Measurements from ENCODE around the gene PARD3.

The PARD3 gene

GRCh38 chr10:34101001-34101400 is 714.1 kb downstream of the PARD3 start:
- H3K4me1 ChIP-seq (ENCODE audit: insufficient read depth, low read length, poor library complexity, severe bottlenecking) = peaks cover 6% of the 10 kb centered on the region
- no peaks in the 10 kb centered on the region for H3K79me2 ChIP-seq (ENCODE audit: insufficient read depth, low read length)
- H3F3A ChIP-seq (ENCODE audit: low read depth) = no peaks in the 10 kb centered on the region
- H3K36me3 ChIP-seq (ENCODE audit: insufficient read depth, low read length) = no peaks in the 10 kb centered on the region
- H3K9me3 ChIP-seq (ENCODE audit: insufficient read depth, low read depth, low read length) = peaks cover 1% of the 10 kb centered on the region
- H2AFZ ChIP-seq (ENCODE audit: low read length) = no peak overlapping the region
- H3K4me3 ChIP-seq (ENCODE audit: low read length, poor library complexity, severe bottlenecking) = no peak overlapping the region
- no peak overlapping the region for H3K9ac ChIP-seq (ENCODE audit: low read depth, low read length, poor library complexity, severe bottlenecking)
- no peaks in the 10 kb centered on the region for H3K9me2 ChIP-seq (replicated peaks; ENCODE audit: low read depth, low read length)
- no peak overlapping the region for H3K4me2 ChIP-seq (ENCODE audit: low read depth, low read length, poor library complexity, severe bottlenecking)
- TF ChIP-seq, protein P1, sequence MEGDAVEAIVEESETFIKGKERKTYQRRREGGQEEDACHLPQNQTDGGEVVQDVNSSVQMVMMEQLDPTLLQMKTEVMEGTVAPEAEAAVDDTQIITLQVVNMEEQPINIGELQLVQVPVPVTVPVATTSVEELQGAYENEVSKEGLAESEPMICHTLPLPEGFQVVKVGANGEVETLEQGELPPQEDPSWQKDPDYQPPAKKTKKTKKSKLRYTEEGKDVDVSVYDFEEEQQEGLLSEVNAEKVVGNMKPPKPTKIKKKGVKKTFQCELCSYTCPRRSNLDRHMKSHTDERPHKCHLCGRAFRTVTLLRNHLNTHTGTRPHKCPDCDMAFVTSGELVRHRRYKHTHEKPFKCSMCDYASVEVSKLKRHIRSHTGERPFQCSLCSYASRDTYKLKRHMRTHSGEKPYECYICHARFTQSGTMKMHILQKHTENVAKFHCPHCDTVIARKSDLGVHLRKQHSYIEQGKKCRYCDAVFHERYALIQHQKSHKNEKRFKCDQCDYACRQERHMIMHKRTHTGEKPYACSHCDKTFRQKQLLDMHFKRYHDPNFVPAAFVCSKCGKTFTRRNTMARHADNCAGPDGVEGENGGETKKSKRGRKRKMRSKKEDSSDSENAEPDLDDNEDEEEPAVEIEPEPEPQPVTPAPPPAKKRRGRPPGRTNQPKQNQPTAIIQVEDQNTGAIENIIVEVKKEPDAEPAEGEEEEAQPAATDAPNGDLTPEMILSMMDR (conservative IDR thresholded peaks at IDR 0.05; ENCODE audit: low read length) = no peak
- no peak for TF ChIP-seq EZH2phosphoT487 (IDR thresholded peaks at IDR 0.05; ENCODE audit: borderline replicate concordance)
- no peaks in the 10 kb centered on the region for H3K27me3 ChIP-seq (ENCODE audit: insufficient read depth, low read length, poor library complexity, severe bottlenecking)
- no peaks in the 10 kb centered on the region for H4K20me1 ChIP-seq (ENCODE audit: insufficient read depth, low read length, poor library complexity, severe bottlenecking)

- H3K27me3 ChIP-seq (ENCODE audit: insufficient read depth, low read length, poor library complexity, severe bottlenecking) = no peaks in the 10 kb centered on the region
- no peaks in the 10 kb centered on the region for H4K20me1 ChIP-seq (ENCODE audit: insufficient read depth, low read length, poor library complexity, severe bottlenecking)
- no peak overlapping the region for H3K9ac ChIP-seq (ENCODE audit: low read depth, low read length, poor library complexity, severe bottlenecking)
- TF ChIP-seq EZH2phosphoT487 (IDR thresholded peaks at IDR 0.05; ENCODE audit: borderline replicate concordance) = no peak
- TF ChIP-seq, protein P1 (conservative IDR thresholded peaks at IDR 0.05; ENCODE audit: low read length) = no peak
- H3K4me1 ChIP-seq (ENCODE audit: insufficient read depth, low read length, poor library complexity, severe bottlenecking) = no peaks in the 10 kb centered on the region
- H3K9me3 ChIP-seq (ENCODE audit: insufficient read depth, low read depth, low read length) = peaks cover 17% of the 10 kb centered on the region
- H3F3A ChIP-seq (ENCODE audit: low read depth) = no peaks in the 10 kb centered on the region
- no peaks in the 10 kb centered on the region for H3K9me2 ChIP-seq (replicated peaks; ENCODE audit: low read depth, low read length)
- H3K4me2 ChIP-seq (ENCODE audit: low read depth, low read length, poor library complexity, severe bottlenecking) = no peak overlapping the region
- H3K36me3 ChIP-seq (ENCODE audit: insufficient read depth, low read length) = no peaks in the 10 kb centered on the region
- no peak overlapping the region for H3K4me3 ChIP-seq (ENCODE audit: low read length, poor library complexity, severe bottlenecking)
- H3K79me2 ChIP-seq (ENCODE audit: insufficient read depth, low read length) = no peaks in the 10 kb centered on the region
- H2AFZ ChIP-seq (ENCODE audit: low read length) = no peak overlapping the region
These were observed 716.1 kb downstream of the PARD3 start for GRCh38 chr10:34098821-34099567.

- Histone ChIP-seq H4K20me1 (ENCODE audit: insufficient read depth, low read length, poor library complexity, severe bottlenecking) (no peaks in the 10 kb centered on the region), H3K9me3 (ENCODE audit: insufficient read depth, low read depth, low read length) (peaks cover 17% of the 10 kb centered on the region), H3K4me2 (ENCODE audit: low read depth, low read length, poor library complexity, severe bottlenecking) (no peak overlapping the region), H3K4me3 (ENCODE audit: low read length, poor library complexity, severe bottlenecking) (no peak overlapping the region), H3K4me1 (ENCODE audit: insufficient read depth, low read length, poor library complexity, severe bottlenecking) (no peaks in the 10 kb centered on the region), H3F3A (ENCODE audit: low read depth) (no peaks in the 10 kb centered on the region), H3K9ac (ENCODE audit: low read depth, low read length, poor library complexity, severe bottlenecking) (no peak overlapping the region), H2AFZ (ENCODE audit: low read length) (no peak overlapping the region), H3K36me3 (ENCODE audit: insufficient read depth, low read length) (no peaks in the 10 kb centered on the region), H3K79me2 (ENCODE audit: insufficient read depth, low read length) (no peaks in the 10 kb centered on the region), H3K9me2 (replicated peaks; ENCODE audit: low read depth, low read length) (no peaks in the 10 kb centered on the region), H3K27me3 (ENCODE audit: insufficient read depth, low read length, poor library complexity, severe bottlenecking) (no peaks in the 10 kb centered on the region)
- TF ChIP-seq, protein P1 (conservative IDR thresholded peaks at IDR 0.05; ENCODE audit: low read length) = no peak
- TF ChIP-seq EZH2phosphoT487 (IDR thresholded peaks at IDR 0.05; ENCODE audit: borderline replicate concordance) = no peak
These were observed 717.4 kb downstream of the PARD3 start for GRCh38 chr10:34097682-34098081.

Data from Loucy (cell line).